ENCODE results near the gene BMP7.

GRCh38 chr20:57241363-57241991 lies 25.0 kb downstream of the BMP7 start:
- TF ChIP-seq ZNF770 (CRISPR knock-in tag; IDR thresholded peaks at IDR 0.05) (no peak), ZNF639 (CRISPR knock-in tag; conservative IDR thresholded peaks at IDR 0.05) (no peak), CTCF (CRISPR knock-in tag; IDR thresholded peaks at IDR 0.05) (no peak), ZNF644 (CRISPR knock-in tag; IDR thresholded peaks at IDR 0.05; ENCODE audit: low read depth) (no peak), RAD21 (CRISPR knock-in tag; IDR thresholded peaks at IDR 0.05) (no peak), E2F5 (CRISPR knock-in tag; conservative IDR thresholded peaks at IDR 0.05) (no peak), TIGD3 (CRISPR knock-in tag; IDR thresholded peaks at IDR 0.05; ENCODE audit: borderline replicate concordance) (no peak), ZNF746 (CRISPR knock-in tag; IDR thresholded peaks at IDR 0.05) (no peak), ASH2L (IDR thresholded peaks at IDR 0.05; ENCODE audit: insufficient read length, low read depth, low read length) (no peak), ZNF660 (CRISPR knock-in tag; IDR thresholded peaks at IDR 0.05; ENCODE audit: borderline replicate concordance, low read depth) (no peak), FOXM1 (CRISPR knock-in tag; IDR thresholded peaks at IDR 0.05) (no peak)
